Cardiac fibroblast (primary cell): Measurements from ENCODE around the gene PIEZO2.

Source experiments
- DNase-seq, 2 donors: peaks; one replicate each; pipeline versions ENCODE4 v3.0.0 to v3.0.0-alpha.2; 2010; ENCODE audit warnings: low read depth in 2 of 2
- H3K4me3 ChIP-seq, 2 donors: replicated peaks in 1 of 2; 1 replicate in 1 of 2; 2 replicates in 1 of 2; pipeline ENCODE4 v1.5.1; 2011; ENCODE audit warnings: low read depth in 2 of 2, low read length in 2 of 2, mild to moderate bottlenecking in 2 of 2, moderate library complexity in 1 of 2
- TF ChIP-seq, protein P1 (sequence below): IDR thresholded peaks from one replicate; pipeline ENCODE4 v1.5.1; 2011; ENCODE audit warnings: low read depth, mild to moderate bottlenecking, low read length, inconsistent platforms

Gene PIEZO2

DNA sequence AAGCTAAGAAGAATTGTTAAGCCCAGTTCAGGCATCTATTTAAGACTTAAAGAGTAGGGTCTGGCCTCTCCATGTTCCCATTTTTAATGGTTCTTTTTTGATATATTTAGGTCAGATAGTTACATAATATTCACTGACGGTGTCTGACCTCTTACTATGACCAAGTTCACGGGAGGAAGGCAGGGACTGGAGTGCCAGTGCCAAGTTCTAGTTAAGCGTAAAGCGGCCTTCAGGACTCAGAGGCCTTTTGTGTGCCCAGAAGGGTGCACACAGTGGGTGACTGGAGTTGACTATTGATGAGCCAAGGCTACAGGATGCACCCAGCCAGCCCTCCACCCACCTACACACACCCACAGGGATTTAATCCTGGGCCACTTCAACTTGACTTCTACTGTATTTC, 290.9 kb downstream of the PIEZO2 start:
- no peak overlapping the region for H3K4me3 ChIP-seq
- no peak for DNase-seq
- TF ChIP-seq, protein P1, sequence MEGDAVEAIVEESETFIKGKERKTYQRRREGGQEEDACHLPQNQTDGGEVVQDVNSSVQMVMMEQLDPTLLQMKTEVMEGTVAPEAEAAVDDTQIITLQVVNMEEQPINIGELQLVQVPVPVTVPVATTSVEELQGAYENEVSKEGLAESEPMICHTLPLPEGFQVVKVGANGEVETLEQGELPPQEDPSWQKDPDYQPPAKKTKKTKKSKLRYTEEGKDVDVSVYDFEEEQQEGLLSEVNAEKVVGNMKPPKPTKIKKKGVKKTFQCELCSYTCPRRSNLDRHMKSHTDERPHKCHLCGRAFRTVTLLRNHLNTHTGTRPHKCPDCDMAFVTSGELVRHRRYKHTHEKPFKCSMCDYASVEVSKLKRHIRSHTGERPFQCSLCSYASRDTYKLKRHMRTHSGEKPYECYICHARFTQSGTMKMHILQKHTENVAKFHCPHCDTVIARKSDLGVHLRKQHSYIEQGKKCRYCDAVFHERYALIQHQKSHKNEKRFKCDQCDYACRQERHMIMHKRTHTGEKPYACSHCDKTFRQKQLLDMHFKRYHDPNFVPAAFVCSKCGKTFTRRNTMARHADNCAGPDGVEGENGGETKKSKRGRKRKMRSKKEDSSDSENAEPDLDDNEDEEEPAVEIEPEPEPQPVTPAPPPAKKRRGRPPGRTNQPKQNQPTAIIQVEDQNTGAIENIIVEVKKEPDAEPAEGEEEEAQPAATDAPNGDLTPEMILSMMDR = no peak

DNA sequence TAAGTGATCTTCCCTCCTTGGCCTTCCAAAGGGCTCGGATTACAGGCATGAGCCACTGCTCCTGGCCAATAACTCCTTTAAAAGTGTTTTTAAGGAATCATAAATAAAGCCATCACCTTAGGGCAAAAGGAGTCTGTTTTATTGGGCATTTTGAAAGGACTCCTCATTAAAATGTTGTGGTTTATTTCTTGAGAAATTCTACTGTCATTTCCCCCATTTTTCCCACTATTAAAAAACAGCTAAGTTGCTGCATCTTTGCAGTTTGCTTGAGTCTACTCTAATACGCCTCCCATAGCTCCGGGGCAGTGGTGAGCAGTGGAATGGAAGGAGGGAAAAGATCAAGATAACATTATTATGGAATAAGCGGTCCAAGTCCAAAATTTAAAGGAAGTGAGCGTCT, 293.2 kb downstream of the PIEZO2 start:
- H3K4me3 ChIP-seq = no peak overlapping the region
- TF ChIP-seq, protein P1 = no peak
- DNase-seq = no peak

DNA sequence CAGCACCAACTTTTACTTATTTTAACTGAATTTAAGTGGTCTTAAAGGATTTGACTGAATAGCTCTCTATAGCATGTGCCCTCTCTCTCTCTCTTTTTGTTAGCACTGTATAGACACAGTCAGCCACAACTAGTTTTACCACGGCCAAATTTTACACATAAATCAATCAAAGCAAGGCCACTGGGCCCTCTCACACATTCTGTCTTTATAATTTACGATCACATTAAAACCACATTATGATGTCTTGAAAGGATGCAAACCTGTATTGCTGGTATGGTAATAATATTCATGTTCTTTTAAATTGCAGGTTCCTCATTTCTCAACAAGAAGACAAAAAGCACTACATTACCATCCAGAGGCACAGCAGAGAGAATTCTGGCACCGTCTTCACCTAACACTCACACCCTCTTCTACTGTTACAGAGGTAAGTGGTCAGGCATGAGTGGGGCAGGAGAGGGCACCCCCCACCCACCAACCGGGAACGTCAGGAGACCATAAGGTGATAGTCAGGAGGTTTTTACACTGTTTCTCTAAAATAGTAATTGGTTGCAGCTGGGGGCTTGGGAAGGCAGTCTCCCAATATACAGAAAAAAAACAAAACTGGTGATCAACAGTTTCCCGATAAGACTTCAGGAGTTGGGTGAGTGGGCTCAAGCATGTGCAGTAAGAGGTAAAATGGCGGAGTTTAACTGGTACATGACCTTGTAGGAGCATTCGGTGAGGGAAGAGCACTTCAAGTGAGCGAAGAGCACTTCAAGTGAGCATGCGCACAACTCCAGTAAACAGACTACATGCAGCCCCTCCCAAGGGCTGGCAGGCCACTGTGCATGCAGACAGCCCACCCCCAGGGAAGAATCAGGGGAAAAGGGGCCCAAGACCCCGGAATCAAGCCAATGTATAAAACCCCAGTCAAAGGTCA, 296.7 kb downstream of the PIEZO2 start:
- no peak for DNase-seq
- no peak overlapping the region for H3K4me3 ChIP-seq
- TF ChIP-seq, protein P1 = no peak

DNA sequence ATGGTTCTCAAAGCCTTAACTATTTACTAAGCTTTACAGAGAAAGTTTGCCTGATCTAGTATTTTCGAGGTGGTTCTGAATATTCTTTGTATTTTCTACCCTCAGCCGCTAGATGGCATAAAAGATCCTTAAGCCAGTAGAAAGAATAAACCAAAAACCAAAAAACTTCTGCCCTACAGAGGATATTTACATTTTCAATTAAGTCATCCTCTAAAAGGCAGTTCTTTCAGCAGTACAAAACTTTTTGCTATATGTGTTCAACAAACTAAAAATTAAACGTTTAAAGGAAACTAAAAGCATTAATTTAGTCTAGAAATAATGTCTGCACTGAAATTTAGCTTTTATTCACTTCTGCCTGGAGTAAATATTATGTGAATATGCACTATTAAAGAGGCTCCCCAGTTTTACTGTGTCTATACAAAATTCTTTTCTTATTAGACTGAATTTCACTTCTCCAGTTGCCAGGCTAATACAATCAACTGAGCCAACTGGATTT, 297.5 kb downstream of the PIEZO2 start:
- TF ChIP-seq, protein P1 = peak; percentile 60
- DNase-seq = peak; percentile 79 to 86
- H3K4me3 ChIP-seq = no peak overlapping the region

DNA sequence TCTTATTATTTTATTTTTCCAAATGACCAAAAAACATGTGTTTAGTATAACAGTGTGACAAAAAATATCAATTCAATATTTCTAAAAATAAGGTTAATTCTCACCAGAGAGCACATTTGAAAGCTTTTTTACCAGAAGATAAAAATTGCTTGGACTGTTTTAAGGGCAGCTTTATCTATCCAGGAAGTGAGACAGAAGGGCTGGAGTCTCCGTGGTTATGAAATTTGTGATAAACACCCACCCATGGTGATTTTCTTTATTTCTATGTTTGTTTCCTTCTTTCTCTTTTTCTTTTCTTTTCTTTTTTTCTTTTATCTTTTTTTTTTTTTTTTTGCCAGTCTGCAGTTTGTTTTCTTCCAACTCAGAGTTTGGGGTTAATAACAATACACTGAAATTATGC, 298.5 kb downstream of the PIEZO2 start:
- peak; percentile 12 to 59 for DNase-seq
- TF ChIP-seq, protein P1 = no peak
- H3K4me3 ChIP-seq = no peak overlapping the region

DNA sequence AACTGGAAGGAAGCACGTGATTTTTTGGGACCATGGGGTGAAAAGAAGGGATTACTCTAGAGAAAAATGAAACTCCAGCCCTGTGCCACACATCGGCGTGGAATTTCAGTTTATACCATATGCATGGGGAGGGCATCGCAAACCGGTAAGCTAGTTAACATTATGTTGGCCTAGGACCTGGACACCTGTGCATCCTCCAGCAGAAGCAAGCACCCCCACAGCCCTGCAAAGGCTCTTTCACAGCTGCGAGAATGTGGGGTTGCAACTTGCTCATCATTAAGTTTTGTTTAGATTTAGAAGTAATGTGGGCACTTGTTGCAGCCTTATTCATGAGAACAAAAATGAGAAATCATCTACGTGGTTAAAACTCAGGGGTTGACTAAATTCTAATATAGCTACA, 299.2 kb downstream of the PIEZO2 start:
- TF ChIP-seq, protein P1 = no peak

More for the DNA sequence above, 299.2 kb downstream of the PIEZO2 start:
- DNase-seq = no peak
- H3K4me3 ChIP-seq = no peak overlapping the region
